ENCODE results near the gene CYP46A1. TPM values are rescaled to one million over a fixed set of nuclear protein-coding genes. Genes with fewer than 3 reads are reported as not detected.

The CYP46A1 gene
- total RNA-seq, 1 experiment from 2014 or later = 0.59 TPM

DNA sequence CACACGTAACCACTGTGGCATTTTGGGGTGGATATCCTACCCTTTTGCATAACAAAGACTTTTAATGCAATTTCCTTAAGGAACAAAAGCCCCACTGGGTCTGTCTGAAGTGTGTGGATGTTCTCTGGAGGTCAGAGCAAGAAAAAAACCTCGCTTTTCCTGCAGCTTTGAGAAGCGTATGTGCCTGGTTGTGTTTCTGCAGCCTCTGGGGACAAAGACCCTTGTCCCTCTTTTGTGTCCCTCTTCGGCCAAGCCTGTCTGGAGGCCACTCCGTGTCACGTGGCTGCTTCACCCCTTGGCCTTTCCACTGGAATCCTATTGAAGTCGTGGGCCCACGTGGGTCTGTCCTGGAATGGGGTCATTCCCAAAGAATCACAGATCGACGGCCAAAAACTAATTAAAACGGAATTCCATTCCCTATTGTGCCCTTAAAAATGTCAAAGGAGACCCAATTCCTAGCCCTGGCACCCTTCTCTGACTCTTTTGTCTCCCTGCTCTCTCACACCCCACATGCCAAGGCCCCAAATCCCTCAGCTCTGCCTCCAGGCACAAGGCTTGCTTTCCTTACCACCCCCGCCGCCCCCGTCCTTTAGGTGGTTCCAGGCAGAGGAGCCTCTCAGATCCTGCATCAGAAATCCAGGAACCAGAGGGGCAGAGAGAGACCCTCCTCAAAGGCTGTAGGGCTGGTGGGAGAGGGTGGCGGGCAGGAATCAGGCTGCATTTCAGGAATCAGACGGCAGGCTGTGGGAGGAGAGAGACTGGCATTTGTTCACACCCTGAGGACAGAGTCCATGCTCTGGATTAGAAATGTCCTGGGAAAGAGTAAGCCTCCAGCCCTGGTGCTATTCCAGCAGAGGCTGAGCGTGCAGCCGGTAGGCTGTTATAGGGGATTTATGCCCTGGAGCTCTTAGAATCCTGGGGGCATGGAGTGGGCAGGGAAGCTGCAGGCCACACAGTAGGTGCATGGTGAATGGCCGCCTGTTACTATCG, 12.6 kb upstream of the CYP46A1 start:
- H3K18ac ChIP-seq (ENCODE audit: insufficient read length, low read depth, low read length) = no peak overlapping the region
- no peak overlapping the region for H3K23ac ChIP-seq (ENCODE audit: insufficient read length, low read depth, low read length)
- no CpG with 5 or more reads among the region's 20 CpGs for WGBS (ENCODE audit: extremely low coverage, insufficient read length, low lambda C conversion rate)
- no peak for DNase-seq
- no peak overlapping the region for H3K4ac ChIP-seq (ENCODE audit: low read depth, low read length)
- no peaks in the 10 kb centered on the region for H3K79me2 ChIP-seq (ENCODE audit: insufficient read depth, low read length)
- no peak overlapping the region for H2BK5ac ChIP-seq (ENCODE audit: insufficient read length, low read length)
- no peaks in the 10 kb centered on the region for H3K27me3 ChIP-seq (ENCODE audit: insufficient read depth, low read length)
- H2BK120ac ChIP-seq (ENCODE audit: low read depth, low read length, poor library complexity, severe bottlenecking) = no peak overlapping the region
- peak overlapping the region; percentile 27 to 57; a peak in 4 of 5 replicates for H3K4me3 Mint-ChIP-seq
- no peak overlapping the region for H2BK20ac ChIP-seq (ENCODE audit: low read depth, low read length, poor library complexity, severe bottlenecking)
- H3K27ac Mint-ChIP-seq = peak overlapping the region; percentile 22 to 95 (median 91); a peak in 4 of 7 replicates
- no peak overlapping the region for H2BK12ac ChIP-seq (ENCODE audit: insufficient read length, low read depth, low read length)
- H3K56ac ChIP-seq (ENCODE audit: insufficient read length, low read depth, low read length) = no peak overlapping the region
- no peaks in the 10 kb centered on the region for H3K23me2 ChIP-seq (ENCODE audit: insufficient read length, low read depth, low read length, poor library complexity, severe bottlenecking)
- H3K36me3 Mint-ChIP-seq (ENCODE audit: insufficient read depth in 1 of 3, low read depth in 3 of 3) = 0 out of 7 replicates have a peak, but pooled peaks cover 0 to 3% (median 0%) of the 10 kb centered on the region in 3 experiments
- TF ChIP-seq, protein P1, sequence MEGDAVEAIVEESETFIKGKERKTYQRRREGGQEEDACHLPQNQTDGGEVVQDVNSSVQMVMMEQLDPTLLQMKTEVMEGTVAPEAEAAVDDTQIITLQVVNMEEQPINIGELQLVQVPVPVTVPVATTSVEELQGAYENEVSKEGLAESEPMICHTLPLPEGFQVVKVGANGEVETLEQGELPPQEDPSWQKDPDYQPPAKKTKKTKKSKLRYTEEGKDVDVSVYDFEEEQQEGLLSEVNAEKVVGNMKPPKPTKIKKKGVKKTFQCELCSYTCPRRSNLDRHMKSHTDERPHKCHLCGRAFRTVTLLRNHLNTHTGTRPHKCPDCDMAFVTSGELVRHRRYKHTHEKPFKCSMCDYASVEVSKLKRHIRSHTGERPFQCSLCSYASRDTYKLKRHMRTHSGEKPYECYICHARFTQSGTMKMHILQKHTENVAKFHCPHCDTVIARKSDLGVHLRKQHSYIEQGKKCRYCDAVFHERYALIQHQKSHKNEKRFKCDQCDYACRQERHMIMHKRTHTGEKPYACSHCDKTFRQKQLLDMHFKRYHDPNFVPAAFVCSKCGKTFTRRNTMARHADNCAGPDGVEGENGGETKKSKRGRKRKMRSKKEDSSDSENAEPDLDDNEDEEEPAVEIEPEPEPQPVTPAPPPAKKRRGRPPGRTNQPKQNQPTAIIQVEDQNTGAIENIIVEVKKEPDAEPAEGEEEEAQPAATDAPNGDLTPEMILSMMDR (conservative IDR thresholded peaks at IDR 0.05) = no peak
- no peak overlapping the region for H4K5ac ChIP-seq (ENCODE audit: insufficient read length, low read depth, low read length)
- no peaks in the 10 kb centered on the region for H3K9me3 ChIP-seq (ENCODE audit: control insufficient read depth, low read depth, low read length)
- H3K27me3 Mint-ChIP-seq (ENCODE audit: low read depth) = peaks cover 8% of the 10 kb centered on the region
- no peak overlapping the region for H3K14ac ChIP-seq (ENCODE audit: insufficient read depth, low read length)
- H3K4me1 Mint-ChIP-seq = peaks cover 50 to 53% of the 10 kb centered on the region in 2 experiments
- no peaks in the 10 kb centered on the region; the same call in 1 of the 2 replicates for H3K4me1 ChIP-seq (ENCODE audit: insufficient read depth, low read length)
- no peaks in the 10 kb centered on the region for H3K79me1 ChIP-seq (ENCODE audit: insufficient read depth, low read depth, low read length, poor library complexity, severe bottlenecking)
- H2AFZ ChIP-seq (ENCODE audit: low read length) = no peak overlapping the region
- no peak overlapping the region for H3K27ac ChIP-seq (ENCODE audit: insufficient read length, low read depth, low read length)
- no peaks in the 10 kb centered on the region for H4K20me1 ChIP-seq (ENCODE audit: control insufficient read depth, insufficient read depth, insufficient read length)
- H2AK5ac ChIP-seq (ENCODE audit: insufficient read length, low read length) = no peak overlapping the region
- H3T11ph ChIP-seq (ENCODE audit: low read length) = no peak overlapping the region
- peaks cover 0 to 1% of the 10 kb centered on the region in 2 experiments; a peak in 2 of 5 replicates for H3K9me3 Mint-ChIP-seq
- no peak overlapping the region for H4K91ac ChIP-seq (ENCODE audit: insufficient read length, low read depth, low read length)
- H3K9ac ChIP-seq (ENCODE audit: extremely low read depth, insufficient read length, low read length) = no peak overlapping the region
- no peak overlapping the region for H2BK15ac ChIP-seq (ENCODE audit: low read depth, low read length)
- H3K4me2 ChIP-seq (ENCODE audit: insufficient read depth, insufficient read length, low read length) = no peak overlapping the region
- H4K8ac ChIP-seq (replicated peaks; ENCODE audit: insufficient read length, low read depth, low read length) = no peak overlapping the region

Data from H9 (cell line).